Activated CD4-positive, alpha-beta T cell treated with anti-CD3 and anti-CD28 coated beads, Interleukin-2, amount 10 ng/mL, durations not matched to agents 7 days and 5 days (primary cell): ENCODE measurements around the gene EVI2A. TPM values are rescaled to one million over a fixed set of nuclear protein-coding genes. Genes with fewer than 3 reads are reported as not detected.

Source experiments
- total RNA-seq, 2 experiments: library from RNA; stranded (reverse); gene quantifications; one replicate each; pipeline ENCODE4 v1.2.3, GENCODE V29; 2021

EVI2A gene
- total RNA-seq, 2 experiments from 2014 or later, result 58.9 to 73.4 TPM

Other genes with a start within 250 kb of the EVI2A start
- gene NF1, start 226.6 kb downstream of the EVI2A start, total RNA-seq, result 10 to 100 TPM; 18.1 to 21.7 TPM
- under 1 TPM; 0.44 to 0.62 TPM for gene OMG, start 24.4 kb downstream of the EVI2A start, total RNA-seq
- 100 to 1,000 TPM in 1 of 2 experiments, 10 to 100 TPM in 1; 74.9 to 102 TPM for gene EVI2B, start 7.6 kb downstream of the EVI2A start, total RNA-seq
- gene RAB11FIP4, start 70.1 kb upstream of the EVI2A start, total RNA-seq, result 10 to 100 TPM; 34.4 to 35.5 TPM